ENCODE results near the gene LPAR1. TPM values are rescaled to one million over a fixed set of nuclear protein-coding genes. Genes with fewer than 3 reads are reported as not detected.

The LPAR1 gene
- polyA plus RNA-seq, 3 donors, result 15.1 to 18.1 (median 17.5) TPM

- WGBS (ENCODE audit: insufficient coverage), result 100% methylated on average over 1 of the region's 4 CpGs
- Mint-ChIP-seq H3K4me1 (no peaks in the 10 kb centered on the region), H3K27ac (no peak overlapping the region), H3K36me3 (peaks cover 55 to 76% of the 10 kb centered on the region in 2 donors), H3K4me3 (no peak overlapping the region), H3K27me3 (ENCODE audit: low read depth in 3 of 3) (peaks cover 6 to 24% (median 11%) of the 10 kb centered on the region in 3 donors), H3K9me3 (peaks cover 3 to 7% (median 5%) of the 10 kb centered on the region in 7 donors)
- Histone ChIP-seq H3K27ac (ENCODE audit: low read depth in 1 of 2, low read length in 2 of 2) (no peak overlapping the region), H3K79me2 (ENCODE audit: insufficient read depth, low read length) (no peaks in the 10 kb centered on the region), H3K4me1 (ENCODE audit: control insufficient read depth in 1 of 2, insufficient read depth in 2 of 2, low read length in 2 of 2) (peaks cover 0 to 1% of the 10 kb centered on the region in 2 donors), H3K4me3 (replicated peaks in 1 of 3; ENCODE audit: low read depth in 2 of 3, low read length in 3 of 3) (no peak overlapping the region), H3K27me3 (ENCODE audit: control insufficient read depth in 2 of 2, insufficient read depth in 2 of 2, low read length in 2 of 2) (peaks cover 2% of the 10 kb centered on the region in 2 donors), H2AFZ (ENCODE audit: insufficient read depth, low read depth, low read length, poor library complexity, severe bottlenecking) (no peak overlapping the region), H3K9me3 (replicated peaks in 1 of 2; ENCODE audit: control insufficient read depth in 1 of 2, insufficient read depth in 1 of 2, low read length in 2 of 2) (no peaks in the 10 kb centered on the region), H4K20me1 (ENCODE audit: insufficient read depth, low read length) (peaks cover 94% of the 10 kb centered on the region), H3K4me2 (replicated peaks; ENCODE audit: extremely low read depth, low read length, poor library complexity, severe bottlenecking) (no peak overlapping the region), H3K9ac (ENCODE audit: insufficient read depth, low read length, poor library complexity, severe bottlenecking) (no peak overlapping the region), H3K36me3 (replicated peaks in 1 of 2; ENCODE audit: control insufficient read depth in 1 of 2, insufficient read depth in 2 of 2, low read length in 2 of 2) (peaks cover 0 to 59% of the 10 kb centered on the region in 2 donors)
- TF ChIP-seq, protein P1, sequence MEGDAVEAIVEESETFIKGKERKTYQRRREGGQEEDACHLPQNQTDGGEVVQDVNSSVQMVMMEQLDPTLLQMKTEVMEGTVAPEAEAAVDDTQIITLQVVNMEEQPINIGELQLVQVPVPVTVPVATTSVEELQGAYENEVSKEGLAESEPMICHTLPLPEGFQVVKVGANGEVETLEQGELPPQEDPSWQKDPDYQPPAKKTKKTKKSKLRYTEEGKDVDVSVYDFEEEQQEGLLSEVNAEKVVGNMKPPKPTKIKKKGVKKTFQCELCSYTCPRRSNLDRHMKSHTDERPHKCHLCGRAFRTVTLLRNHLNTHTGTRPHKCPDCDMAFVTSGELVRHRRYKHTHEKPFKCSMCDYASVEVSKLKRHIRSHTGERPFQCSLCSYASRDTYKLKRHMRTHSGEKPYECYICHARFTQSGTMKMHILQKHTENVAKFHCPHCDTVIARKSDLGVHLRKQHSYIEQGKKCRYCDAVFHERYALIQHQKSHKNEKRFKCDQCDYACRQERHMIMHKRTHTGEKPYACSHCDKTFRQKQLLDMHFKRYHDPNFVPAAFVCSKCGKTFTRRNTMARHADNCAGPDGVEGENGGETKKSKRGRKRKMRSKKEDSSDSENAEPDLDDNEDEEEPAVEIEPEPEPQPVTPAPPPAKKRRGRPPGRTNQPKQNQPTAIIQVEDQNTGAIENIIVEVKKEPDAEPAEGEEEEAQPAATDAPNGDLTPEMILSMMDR (IDR thresholded peaks at IDR 0.05), result no peak
- DNase-seq, result no peak
- intact Hi-C loops (cut with micrococcal nuclease), result no loop called here
Measured at GRCh38 chr9:110969971-110970386, 68.3 kb downstream of the LPAR1 start.

DNA sequence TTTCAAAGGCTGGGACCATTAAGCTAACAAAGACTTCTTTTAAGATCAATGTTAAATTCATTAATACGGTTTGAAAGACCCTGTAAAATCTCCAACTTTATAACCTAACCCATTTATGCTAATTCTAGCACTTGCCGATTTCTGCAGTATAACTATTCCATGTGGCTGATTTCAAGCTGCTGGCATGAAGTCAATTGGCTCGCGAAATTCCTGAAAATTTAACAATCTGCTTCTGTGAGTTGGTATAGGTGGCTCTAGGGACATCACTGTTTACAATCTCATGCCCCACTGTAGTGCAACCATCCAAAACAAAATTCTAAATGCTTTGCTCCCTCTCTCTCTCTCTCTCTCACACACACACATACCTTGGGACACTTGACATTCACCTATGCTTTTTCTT, 70.2 kb downstream of the LPAR1 start:
- no peak for DNase-seq
- 100% methylated on average over 1 of the region's 4 CpGs for WGBS (ENCODE audit: insufficient coverage)
- H3K27ac ChIP-seq (ENCODE audit: low read depth in 1 of 2, low read length in 2 of 2), result no peak overlapping the region
- H2AFZ ChIP-seq (ENCODE audit: insufficient read depth, low read depth, low read length, poor library complexity, severe bottlenecking), result no peak overlapping the region
- H3K4me1 ChIP-seq (ENCODE audit: control insufficient read depth in 1 of 2, insufficient read depth in 2 of 2, low read length in 2 of 2), result no peaks in the 10 kb centered on the region
- H4K20me1 ChIP-seq (ENCODE audit: insufficient read depth, low read length), result peaks cover 94% of the 10 kb centered on the region
- no peak overlapping the region for H3K4me3 ChIP-seq (replicated peaks in 1 of 3; ENCODE audit: low read depth in 2 of 3, low read length in 3 of 3)
- H3K9ac ChIP-seq (ENCODE audit: insufficient read depth, low read length, poor library complexity, severe bottlenecking), result no peak overlapping the region
- no peaks in the 10 kb centered on the region for H3K9me3 ChIP-seq (replicated peaks in 1 of 2; ENCODE audit: control insufficient read depth in 1 of 2, insufficient read depth in 1 of 2, low read length in 2 of 2)
- TF ChIP-seq, protein P1 (IDR thresholded peaks at IDR 0.05), result no peak
- Mint-ChIP-seq H3K27me3 (ENCODE audit: low read depth in 3 of 3) (peaks cover 5 to 26% (median 11%) of the 10 kb centered on the region in 3 donors), H3K36me3 (peaks cover 61 to 89% of the 10 kb centered on the region in 2 donors), H3K4me3 (no peak overlapping the region), H3K9me3 (peaks cover 3 to 7% (median 5%) of the 10 kb centered on the region in 7 donors), H3K4me1 (no peaks in the 10 kb centered on the region), H3K27ac (no peak overlapping the region)
- no peaks in the 10 kb centered on the region for H3K79me2 ChIP-seq (ENCODE audit: insufficient read depth, low read length)
- H3K4me2 ChIP-seq (replicated peaks; ENCODE audit: extremely low read depth, low read length, poor library complexity, severe bottlenecking), result no peak overlapping the region
- peaks cover 2 to 9% of the 10 kb centered on the region in 2 donors for H3K27me3 ChIP-seq (ENCODE audit: control insufficient read depth in 2 of 2, insufficient read depth in 2 of 2, low read length in 2 of 2)
- peaks cover 0 to 58% of the 10 kb centered on the region in 2 donors for H3K36me3 ChIP-seq (replicated peaks in 1 of 2; ENCODE audit: control insufficient read depth in 1 of 2, insufficient read depth in 2 of 2, low read length in 2 of 2)
- intact Hi-C loops (cut with micrococcal nuclease), result no loop called here
